ENCODE data around the gene RAMP3. TPM values are rescaled to one million over a fixed set of nuclear protein-coding genes. Genes with fewer than 3 reads are reported as not detected.

Gene RAMP3
- total RNA-seq, 1 donor: not detected

GRCh38 chr7:45187089-45187945 lies 29.7 kb downstream of the RAMP3 start:
- no peak for DNase-seq (ENCODE audit: low read depth)
- no peak for TF ChIP-seq CTCF (IDR thresholded peaks at IDR 0.05; ENCODE audit: insufficient read depth, low read length)

GRCh38 chr7:45187946-45188411 lies 30.4 kb downstream of the RAMP3 start:
- no peak for DNase-seq (ENCODE audit: low read depth)
- TF ChIP-seq CTCF (IDR thresholded peaks at IDR 0.05; ENCODE audit: insufficient read depth, low read length): no peak
- H3K4me3 ChIP-seq (ENCODE audit: low read depth, low read length): no peak overlapping the region

More at GRCh38 chr7:45187089-45187945, 29.7 kb downstream of the RAMP3 start:
- no peak overlapping the region for H3K4me3 ChIP-seq (ENCODE audit: low read depth, low read length)

GRCh38 chr7:45188736-45189135 lies 31.1 kb downstream of the RAMP3 start:
- DNase-seq (ENCODE audit: low read depth): no peak
- TF ChIP-seq CTCF (IDR thresholded peaks at IDR 0.05; ENCODE audit: insufficient read depth, low read length): no peak
- no peak overlapping the region for H3K4me3 ChIP-seq (ENCODE audit: low read depth, low read length)

GRCh38 chr7:45189151-45189970 lies 31.8 kb downstream of the RAMP3 start:
- H3K4me3 ChIP-seq (ENCODE audit: low read depth, low read length): no peak overlapping the region
- TF ChIP-seq CTCF (IDR thresholded peaks at IDR 0.05; ENCODE audit: insufficient read depth, low read length): no peak
- no peak for DNase-seq (ENCODE audit: low read depth)

- no peak overlapping the region for H3K4me3 ChIP-seq (ENCODE audit: low read depth, low read length)
- TF ChIP-seq CTCF (IDR thresholded peaks at IDR 0.05; ENCODE audit: insufficient read depth, low read length): no peak
- DNase-seq (ENCODE audit: low read depth): no peak
Measured at GRCh38 chr7:45190406-45191165, 33.0 kb downstream of the RAMP3 start.

- TF ChIP-seq CTCF (IDR thresholded peaks at IDR 0.05; ENCODE audit: insufficient read depth, low read length): no peak
- DNase-seq (ENCODE audit: low read depth): no peak
- no peak overlapping the region for H3K4me3 ChIP-seq (ENCODE audit: low read depth, low read length)
Measured at GRCh38 chr7:45191396-45191795, 33.8 kb downstream of the RAMP3 start.

Data from fibroblast of the aortic adventitia (primary cell).